Body of pancreas (tissue), 4 donors: ENCODE measurements around the gene SNRPD3.

Source experiments
- CTCF ChIP-seq, 7 experiments: fragments of 450-650 bp in 4 of 7; fragments of 200-600 bp in 3 of 7; sonication (generic) in 3 of 7; IDR thresholded peaks; one replicate each; pipeline ENCODE4 v1.5.1; 2016 to 2019; ENCODE audit warnings: antibody characterized with exemption in 7 of 7
- POLR2A ChIP-seq, 3 donors: fragments of 450-650 bp; IDR thresholded peaks; one replicate each; pipeline ENCODE4 v1.6.1; 2016; ENCODE audit warnings: antibody characterized with exemption in 3 of 3, mild to moderate bottlenecking in 2 of 3

- no peak for TF ChIP-seq CTCF (IDR thresholded peaks at IDR 0.05)
- TF ChIP-seq POLR2A (IDR thresholded peaks at IDR 0.05) = no peak
Observed at GRCh38 chr22:24517446-24517845, 38.4 kb upstream of the SNRPD3 start.
